Daoy (cell line): ENCODE measurements around the gene CHM. TPM values are rescaled to one million over a fixed set of nuclear protein-coding genes. Genes with fewer than 3 reads are reported as not detected.

Source experiments
- DNase-seq: peaks from one replicate; pipeline ENCODE4 v3.0.0-alpha.2; 2015; ENCODE audit warnings: low read depth
- total RNA-seq: library from RNA; depleted of rRNA; stranded (reverse); fragments of >200 nt; shearing (Covaris generic); gene quantifications from 2 replicates; pipeline ENCODE4 v1.2.3, GENCODE V29; 2014; rRNA removed

The CHM gene
- total RNA-seq, 1 experiment from 2014 or later, result 13.3 TPM

GRCh38 chrX:85906399-85906798 is 141.0 kb downstream of the CHM start:
- no peak for DNase-seq

- no peak for DNase-seq
Measured at GRCh38 chrX:85905851-85906250, 141.5 kb downstream of the CHM start.

- DNase-seq, result no peak
Measured at GRCh38 chrX:85903692-85904471, 143.5 kb downstream of the CHM start.

- no peak for DNase-seq
Measured at GRCh38 chrX:85897362-85898126, 149.8 kb downstream of the CHM start.

DNA sequence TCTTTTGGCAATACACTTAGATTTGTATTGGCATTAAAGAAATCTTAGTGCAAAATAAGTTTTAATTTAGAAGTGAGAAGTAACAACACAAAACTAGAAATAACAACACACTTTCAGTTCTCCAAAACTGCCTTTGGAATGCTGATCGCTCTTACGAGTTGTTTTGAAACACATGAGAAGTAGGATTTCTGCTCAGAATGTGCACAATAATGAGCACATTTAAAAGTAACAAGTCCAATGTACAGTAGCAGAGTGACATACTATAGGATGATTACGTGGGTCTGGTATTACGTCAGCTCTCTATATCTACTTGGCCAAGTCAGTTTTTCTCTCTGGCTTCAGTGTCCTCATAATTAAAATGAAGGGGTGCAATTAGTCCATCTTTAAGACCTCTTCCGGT is 164.8 kb downstream of the CHM start:
- no peak for DNase-seq

DNA sequence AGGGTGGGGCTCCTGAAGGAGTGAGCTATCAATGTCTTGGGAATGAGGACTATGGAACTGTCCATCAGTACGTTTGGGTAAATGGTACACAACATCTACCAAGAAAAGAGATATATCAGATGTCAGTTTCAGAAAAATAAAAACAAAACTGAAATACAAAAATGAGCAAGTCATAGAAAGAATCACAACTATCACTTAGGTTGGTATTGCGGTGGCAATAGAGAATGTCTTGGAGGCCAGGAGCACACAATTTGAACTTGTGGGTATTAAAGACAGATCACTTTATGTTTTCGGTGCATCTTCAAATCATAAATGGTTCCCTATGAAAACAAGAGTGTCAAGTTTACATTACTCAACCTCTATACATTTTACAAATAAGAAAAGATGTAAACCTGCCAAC is 176.8 kb downstream of the CHM start:
- no peak for DNase-seq

DNA sequence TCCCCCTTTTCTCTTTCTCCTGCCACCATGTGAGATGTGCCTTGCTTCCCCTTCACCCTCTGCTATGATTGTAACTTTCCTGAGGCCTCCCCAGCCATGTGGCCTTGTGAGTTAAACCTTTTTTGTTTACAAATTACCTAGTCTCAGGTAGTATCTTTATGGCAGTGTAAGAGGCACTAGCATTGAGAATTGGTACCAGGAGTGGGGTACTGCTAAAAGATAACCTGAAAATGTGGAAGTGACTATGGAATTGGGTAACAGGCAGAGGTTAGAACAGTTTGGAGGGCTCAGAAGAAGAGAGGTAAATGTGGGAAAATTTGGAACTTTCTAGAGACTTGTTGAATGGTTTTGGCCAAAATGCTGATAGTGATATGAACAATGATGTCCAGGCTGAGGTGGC is 182.0 kb downstream of the CHM start:
- DNase-seq, result no peak

- DNase-seq, result no peak
Measured at GRCh38 chrX:85859426-85859825, 187.9 kb downstream of the CHM start.

DNA sequence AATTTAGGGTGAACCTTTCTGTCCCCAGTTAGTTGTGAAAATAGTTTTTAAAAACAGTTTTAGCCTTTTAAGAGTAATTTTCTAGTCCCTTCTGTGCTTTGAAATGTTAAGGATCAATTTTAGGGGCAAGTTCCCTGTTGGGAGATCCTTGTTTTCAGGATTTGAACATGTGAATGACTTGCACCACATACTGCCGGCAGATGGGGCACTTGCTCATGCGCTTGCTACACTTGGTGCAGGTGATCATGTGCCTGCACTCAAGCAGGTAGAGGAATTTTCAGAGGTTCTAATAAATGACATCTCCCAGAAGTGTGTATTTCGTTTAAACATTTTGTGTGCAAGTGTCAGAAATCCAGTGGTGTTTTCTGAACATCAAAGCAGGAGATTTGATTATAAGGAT is 195.9 kb downstream of the CHM start:
- no peak for DNase-seq

DNA sequence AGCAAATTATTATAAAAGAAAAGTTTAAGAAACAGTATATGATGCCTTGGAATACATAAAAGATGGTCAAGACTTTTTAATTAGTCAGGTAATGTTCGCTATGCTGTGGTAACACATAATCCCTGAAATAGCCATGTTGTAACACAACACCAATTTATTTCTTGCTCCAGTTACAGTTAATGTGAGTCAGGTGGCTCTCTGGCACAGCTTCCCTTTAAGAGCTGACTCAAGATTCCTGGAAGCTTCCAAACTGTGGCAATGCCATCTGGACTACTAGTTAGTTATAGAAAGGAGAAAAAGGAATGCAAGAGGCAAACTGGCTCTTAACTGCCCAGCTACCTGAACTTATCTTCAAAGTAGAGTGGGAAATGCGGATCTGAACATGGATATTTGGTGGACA is 210.5 kb downstream of the CHM start:
- DNase-seq, result no peak

DNA sequence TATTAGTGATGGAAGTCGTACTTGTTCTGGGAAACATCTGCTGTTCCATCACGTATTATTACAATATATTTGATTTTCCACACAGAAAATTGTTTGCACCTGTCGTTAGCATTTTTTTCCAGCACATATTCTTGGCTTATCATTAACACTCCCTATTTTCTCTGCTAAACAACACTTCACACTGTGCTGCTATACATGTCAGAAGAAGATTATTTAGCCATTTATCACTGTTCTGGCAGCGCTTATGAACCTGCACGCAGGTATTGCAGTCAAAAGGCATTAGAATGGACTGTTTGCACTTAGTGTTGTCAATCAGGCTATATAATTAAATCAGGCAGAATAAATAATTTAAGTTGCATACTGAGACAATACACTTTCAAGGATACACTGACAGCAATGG is 218.6 kb downstream of the CHM start:
- DNase-seq, result no peak

DNA sequence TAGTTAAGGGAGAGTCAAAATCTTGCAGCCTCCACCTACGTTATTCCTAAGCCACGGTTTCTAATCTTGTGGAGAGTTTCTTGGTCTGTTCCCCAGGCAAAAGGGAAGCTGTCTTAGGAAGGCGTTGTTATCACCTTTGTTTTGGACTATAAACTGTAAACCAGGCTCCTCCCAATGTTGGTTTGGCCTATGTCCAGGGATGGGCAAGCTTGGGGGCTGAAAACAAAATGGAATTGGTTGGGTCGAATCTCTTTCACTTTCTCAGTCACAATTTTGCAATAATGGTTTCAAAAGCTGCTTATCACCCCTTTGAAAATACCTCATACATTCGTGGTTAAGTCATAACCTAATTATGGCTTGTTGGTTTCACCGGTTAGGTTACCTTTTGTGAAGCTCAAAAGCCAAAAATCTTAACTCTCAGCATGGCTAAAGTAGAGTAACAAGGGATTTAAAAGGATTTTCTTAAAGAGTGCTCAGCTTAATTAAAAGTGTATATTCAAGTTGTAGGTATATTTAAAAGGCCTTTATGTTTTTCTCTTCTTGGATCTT is 232.1 kb downstream of the CHM start:
- DNase-seq, result no peak

Other genes with a start within 250 kb of the CHM start
- not detected in 2 replicates for gene DACH2, start 100.9 kb upstream of the CHM start, total RNA-seq